HG03442 (cell line): Measurements from ENCODE around the gene CCDC117.
"Not testable (repeated sequence)": the region's sequence is repeated elsewhere in the genome, so short reads cannot be mapped to it uniquely, and the experiment has no call there.

Experiments used
- ATAC-seq: cut with Tn5 transposase; IDR thresholded peaks from one replicate; pipeline ENCODE4 v1.9.1; 2021; ENCODE audit warnings: mild to moderate bottlenecking, moderate library complexity; ENCODE audit not compliant: unreplicated experiment

Gene CCDC117

DNA sequence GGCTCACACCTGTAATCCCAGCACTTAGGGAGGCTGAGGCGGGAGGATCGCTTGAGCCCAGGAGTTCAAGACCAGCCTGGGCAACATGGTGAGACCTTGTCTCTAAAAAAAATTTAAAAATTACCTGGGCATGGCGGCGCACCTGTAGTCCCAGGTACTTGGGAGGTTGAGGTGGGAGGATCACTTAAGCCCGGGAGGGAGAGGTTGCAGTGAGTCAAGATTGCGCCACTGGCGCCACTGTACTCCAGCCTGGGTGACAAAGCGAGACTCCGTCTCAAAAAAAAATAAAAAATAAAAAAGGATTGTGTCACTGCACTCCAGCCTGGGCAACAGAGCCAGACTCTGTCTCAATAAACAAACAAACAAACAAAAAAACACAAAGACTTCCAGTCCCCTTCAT is 52.0 kb downstream of the CCDC117 start:
- not testable (repeated sequence) for ATAC-seq

DNA sequence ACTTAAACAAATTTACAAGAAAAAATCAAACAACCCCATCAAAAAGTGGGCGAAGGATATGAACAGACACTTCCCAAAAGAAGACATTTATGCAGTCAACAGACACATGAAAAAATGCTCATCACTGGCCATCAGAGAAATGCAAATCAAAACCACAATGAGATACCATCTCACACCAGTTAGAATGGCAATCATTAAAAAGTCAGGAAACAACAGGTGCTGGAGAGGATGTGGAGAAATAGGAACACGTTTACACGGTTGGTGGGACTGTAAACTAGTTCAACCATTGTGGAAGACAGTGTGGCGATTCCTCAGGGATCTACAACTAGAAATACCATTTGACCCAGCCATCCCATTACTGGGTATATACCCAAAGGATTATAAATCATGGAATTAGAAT is 53.9 kb downstream of the CCDC117 start:
- ATAC-seq = not testable (repeated sequence)

DNA sequence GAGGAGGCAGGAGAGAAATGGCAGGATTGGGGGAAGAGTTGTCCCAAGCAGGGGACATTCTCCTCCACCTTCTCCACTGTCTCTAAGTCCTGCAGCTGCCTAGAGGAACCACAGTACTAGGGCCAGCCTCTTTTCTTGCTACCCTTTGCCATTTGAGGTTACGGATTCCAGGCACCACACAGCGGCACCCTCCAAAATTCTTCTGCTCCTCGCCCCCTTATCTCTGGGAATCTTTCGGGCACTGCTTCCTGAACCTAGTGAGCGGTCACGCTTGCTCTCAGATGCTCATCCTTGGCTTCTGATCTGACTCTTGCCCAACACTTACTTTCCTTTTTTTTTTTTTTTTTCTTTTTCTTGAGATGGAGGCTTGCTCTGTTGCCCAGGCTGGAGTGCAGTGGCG is 54.4 kb downstream of the CCDC117 start:
- no peak for ATAC-seq

DNA sequence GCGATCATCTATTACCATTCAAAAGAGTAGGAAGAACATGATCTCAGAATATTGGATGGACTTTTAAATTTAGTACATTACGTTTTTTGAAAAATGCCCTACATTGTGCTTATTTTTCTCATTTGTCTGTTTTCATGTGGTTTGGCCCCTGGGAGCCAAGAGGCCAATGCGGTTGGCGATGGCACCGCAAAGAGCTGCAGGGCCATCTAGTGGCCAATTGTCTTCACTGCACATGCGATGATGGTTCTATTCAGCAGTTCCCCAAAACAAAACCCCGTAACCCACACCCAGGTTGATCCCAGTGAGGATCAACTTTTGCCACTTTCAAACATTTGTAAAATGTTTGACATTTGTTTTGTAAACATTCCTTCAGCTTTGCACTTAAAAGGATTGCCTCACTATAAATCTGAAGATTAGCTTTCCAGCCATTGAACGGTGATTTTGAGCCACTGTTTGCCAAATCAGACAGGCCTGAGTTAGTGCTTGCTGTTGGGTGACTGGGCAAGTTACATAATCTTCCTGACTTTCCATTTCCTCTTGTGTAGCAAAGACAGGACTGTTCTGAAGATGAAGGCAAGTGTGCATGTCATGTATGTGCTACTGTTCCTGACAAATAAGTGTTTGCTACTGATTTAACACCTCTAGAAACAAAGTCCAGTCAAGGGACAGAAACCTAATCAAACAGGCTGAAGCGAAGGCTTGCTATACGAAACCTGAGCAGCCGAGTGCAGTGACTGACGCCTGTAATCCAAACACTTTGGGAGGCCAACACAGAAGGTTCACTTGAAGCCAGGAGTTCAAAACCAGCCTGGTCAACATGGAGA is 57.1 kb downstream of the CCDC117 start:
- no peak for ATAC-seq

DNA sequence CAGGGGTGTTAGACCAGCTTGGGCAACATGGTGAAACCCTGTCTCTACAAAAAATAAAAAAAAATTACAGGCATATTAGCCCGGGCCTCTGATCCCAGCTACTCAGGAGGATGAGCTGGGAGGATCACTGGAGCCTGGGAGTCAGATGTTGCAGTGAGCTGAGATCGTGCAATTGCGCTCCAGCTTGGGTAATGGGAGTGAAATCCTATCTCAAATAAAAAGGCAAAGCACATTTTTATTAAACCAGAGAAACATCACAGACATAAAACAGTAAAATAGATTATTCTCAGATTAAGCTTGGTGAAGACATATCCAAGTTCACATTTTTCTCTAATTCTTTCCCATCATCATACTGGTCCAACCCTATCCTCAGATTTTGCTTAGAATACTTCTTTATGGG is 57.9 kb downstream of the CCDC117 start:
- ATAC-seq = no peak

GRCh38 chr22:28831140-28832072 is 58.9 kb downstream of the CCDC117 start:
- no peak for ATAC-seq

GRCh38 chr22:28832731-28833130 is 60.2 kb downstream of the CCDC117 start:
- no peak for ATAC-seq

DNA sequence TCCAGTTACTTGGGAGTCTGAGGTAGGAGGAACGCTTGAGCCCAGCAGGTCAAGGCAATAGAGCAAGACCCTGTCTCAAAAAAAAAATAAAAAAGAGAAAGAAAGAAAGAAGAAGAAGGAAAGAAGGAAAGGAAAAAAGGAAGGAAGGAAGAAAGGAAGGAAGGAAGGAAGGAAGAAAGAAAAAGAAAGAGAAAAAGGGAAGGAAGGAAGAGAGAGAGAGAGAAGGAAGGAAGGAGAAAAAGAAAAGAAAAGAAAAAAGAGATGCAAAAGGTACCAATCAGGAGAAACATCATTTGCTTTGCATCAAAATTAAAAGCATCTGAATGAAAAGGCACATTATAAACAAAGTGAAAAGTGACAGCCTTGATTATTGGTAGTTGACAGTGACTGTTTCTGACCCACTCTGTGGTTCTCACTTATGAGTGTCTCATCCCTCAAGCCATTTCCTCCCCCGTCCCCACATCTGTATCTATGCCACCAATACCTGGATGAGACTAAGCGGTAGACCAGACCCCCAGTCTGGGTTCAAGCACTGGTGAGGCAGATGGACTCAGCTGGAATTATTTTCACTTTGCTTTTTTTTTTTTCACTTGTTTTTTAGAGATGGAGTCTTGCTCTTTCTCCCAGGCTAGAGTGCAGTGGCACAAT is 60.9 kb downstream of the CCDC117 start:
- ATAC-seq = no peak

DNA sequence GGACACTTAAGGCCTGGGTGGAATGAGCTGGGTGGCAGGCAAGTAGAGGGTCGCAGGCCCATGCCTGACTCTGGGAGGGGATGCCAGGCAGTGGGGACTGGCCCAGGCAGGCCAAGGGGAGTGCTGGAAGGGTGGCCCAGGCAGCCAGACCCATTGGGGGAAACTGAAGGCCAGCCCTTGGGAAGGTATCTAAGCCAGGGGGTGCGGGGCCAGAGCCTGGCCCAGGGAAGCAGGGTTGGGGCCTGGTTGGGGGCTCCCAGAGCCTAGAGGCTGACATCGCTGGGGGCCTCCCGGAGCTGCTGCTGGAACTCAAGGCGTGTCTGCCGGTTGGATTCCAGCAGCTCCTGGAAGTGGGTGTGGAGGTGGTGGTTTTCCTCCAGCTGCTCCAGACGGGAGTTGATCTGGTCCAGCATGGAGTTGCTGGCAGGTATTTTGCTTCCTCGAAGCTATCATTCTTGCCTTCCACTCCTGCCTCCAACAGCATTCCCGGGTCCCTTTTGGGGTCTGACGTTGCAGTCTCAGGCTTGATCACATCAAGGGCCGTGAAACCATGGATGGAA is 63.2 kb downstream of the CCDC117 start:
- ATAC-seq = no peak

DNA sequence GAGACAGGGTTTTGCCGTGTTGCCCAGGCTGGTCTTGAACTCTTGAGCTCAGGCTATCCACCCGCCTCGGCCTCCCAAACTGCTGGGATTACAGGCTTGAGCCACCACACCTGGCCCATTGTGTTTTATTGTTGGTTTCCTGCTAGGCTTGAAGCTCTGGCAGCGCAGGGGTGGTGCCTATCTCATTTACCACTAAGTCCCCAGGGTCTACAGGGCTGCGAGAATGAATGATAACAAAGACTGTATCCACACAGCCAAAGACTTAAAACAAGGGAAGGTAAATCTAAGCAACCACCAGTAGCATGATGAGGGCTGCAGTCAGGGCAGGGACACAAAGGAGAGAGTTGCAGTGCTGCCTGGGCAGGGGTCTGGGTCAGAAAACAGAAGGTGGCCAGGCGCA is 65.1 kb downstream of the CCDC117 start:
- ATAC-seq = no peak
